ENCODE data around the gene PRR4.

Gene PRR4, protein sequence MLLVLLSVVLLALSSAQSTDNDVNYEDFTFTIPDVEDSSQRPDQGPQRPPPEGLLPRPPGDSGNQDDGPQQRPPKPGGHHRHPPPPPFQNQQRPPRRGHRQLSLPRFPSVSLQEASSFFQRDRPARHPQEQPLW

DNA sequence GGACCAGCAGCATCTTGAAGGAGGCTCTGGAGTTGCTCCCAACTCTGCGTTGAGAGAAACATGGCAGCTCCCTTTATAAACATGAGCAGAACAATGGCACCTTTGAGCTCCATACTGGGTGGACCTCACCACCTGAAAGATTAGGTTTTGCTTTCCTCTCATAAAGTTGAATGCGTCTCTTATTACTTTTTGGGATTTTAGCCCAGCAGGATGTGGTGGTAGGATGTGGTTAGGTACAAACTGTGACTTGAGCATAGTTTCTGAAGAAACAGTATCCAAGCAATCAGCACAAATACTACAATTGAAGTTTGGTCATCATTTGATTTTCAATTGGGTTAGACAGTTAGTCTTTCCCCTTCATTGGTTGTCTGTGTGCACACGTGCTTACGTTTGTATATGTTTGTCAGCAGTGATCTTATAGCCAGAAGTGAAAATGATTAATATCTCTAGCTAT lies at the start of gene PRR4:
Gene PRR4, minus strand, starts transcription at position 51 of the 454 bp plus-strand sequence. Its CDS starts 38 bp downstream, at position 13.
- intact Hi-C loops (cut with DNase I): no loop called here
- no peak for DNase-seq

DNA sequence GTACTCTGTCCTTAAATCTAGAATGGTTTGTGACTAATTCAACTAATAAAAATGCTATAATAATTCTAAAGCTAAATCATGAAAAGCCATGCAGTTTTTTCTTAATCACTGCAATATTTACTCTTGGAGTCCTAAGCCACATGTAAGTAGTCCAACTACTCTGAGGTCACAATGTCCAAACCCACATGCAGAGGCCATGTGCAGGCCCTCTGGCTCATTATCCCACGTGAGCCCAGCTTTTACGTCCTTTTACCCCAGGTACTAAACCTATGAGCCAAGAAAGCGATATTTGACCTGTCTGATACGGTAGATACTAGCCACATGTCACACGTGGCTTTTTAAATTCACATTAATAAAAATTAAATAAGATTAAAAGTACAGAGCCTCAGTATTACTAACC lies 47.6 kb upstream of the PRR4 start:
- no peak for DNase-seq
- intact Hi-C loops (cut with DNase I): no loop called here

DNA sequence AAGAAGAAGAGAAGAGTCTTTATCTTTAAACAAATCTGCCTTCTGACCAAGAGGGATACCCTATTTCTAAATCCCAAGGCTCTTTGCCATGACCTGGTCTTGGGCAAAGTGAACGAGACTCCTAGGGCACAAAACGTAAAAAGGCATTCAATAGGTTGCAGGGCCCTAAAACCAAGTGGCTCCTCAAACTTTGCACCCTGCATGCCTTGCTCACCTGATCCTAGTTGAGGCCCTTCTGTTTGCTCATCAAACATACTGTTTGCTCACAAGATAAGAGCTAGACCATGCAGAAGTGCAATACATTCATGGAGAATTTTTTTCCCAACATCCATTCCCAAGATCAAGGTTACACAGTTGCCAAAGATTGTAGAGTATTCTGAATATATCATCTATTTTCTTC lies 42.7 kb upstream of the PRR4 start:
- intact Hi-C loops (cut with DNase I): no loop called here
- DNase-seq: no peak

DNA sequence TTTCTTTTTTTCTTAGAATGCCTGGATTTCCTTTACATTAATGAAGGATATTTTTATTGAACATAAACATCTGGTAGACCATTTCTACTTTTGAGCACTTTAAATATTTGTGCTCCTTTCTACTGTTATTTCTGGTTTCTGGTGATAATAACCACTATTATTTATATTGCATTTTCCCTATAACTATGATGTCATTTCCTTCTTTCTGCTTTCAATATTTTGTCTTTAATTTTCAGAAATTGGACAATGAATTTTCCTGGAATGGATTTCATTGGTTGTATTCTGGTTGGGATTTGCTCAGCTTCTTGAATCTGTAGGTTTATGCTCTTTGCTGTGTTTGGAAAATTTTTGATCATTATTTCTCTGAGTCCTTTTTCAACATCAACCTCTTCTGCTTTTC lies 40.0 kb upstream of the PRR4 start:
- DNase-seq: no peak
- intact Hi-C loops (cut with DNase I): no loop called here

DNA sequence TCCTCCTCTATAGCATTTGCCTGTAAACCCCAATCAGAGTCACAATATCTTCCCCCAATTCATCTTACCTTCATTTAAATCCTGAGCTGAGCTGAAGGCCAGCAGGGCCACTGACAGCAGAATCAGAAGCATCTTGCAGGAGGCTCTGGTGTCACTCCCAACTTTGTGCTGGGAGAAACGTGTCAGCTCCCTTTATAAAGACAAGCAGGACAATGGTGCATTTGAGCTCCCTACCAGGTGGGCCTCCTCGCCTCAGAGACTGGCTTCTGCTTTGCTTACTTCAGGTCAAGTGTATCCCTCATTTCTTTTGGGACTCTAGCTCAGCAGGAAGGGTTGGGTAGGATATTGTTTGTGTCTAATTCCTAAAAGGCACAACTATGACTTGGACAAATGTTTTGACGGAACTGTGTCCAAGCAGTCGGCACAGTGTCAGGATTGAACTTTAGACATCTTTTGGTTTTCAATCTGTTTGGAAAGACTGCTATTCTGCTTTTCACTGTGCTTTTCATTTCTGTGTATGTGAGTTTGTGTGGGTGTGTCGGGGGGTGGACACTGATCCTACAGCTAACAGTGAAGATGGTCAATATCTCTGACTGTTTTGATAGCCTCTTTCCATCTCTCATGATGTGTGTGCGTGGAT lies 34.9 kb upstream of the PRR4 start, which contains the start of gene PRH1:
Gene PRH1, minus strand, starts transcription at position 170 of the 640 bp plus-strand sequence. Its CDS starts 38 bp downstream, at position 132.
- intact Hi-C loops (cut with DNase I): no loop called here
- DNase-seq: no peak

DNA sequence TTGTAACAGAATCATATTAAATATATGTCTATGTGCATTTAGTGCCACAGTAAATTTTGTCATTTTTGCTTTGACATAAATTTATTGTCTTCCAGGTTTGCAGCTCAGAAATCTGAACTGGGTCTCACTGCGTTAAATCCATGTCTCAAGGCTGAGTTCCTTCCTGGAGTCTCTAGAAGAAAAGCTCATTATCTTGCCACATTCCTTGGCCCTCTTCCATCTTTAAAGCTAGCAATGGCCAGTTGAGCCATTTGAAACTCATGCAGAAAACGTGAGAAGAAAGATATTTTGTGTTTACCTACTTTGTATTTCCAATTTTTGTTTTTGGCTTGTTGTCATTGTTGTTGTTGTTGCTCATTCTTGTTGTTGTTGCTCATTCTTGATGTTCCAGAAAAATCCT lies 24.1 kb upstream of the PRR4 start:
- intact Hi-C loops (cut with DNase I): no loop called here
- DNase-seq: no peak

DNA sequence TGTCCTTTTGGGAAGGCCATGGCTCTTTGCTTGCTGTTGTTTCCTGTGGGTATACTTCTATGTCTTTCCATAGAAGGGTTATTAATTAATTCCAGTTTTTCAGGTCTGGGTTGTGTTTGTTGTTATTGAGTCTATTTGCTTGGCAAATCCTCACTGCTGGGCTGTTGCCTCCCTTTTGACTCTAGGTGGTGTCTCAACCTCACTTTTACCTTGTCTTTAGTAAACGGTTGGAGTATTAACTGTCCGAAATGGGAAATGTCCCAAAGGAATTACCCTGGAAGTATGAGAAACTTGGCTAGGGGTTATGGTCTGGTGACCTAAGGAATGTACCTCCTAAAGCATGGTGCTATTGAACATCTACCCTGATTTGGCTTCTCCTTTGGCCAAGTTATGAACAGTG lies 18.1 kb upstream of the PRR4 start:
- intact Hi-C loops (cut with DNase I): no loop called here
- DNase-seq: no peak

DNA sequence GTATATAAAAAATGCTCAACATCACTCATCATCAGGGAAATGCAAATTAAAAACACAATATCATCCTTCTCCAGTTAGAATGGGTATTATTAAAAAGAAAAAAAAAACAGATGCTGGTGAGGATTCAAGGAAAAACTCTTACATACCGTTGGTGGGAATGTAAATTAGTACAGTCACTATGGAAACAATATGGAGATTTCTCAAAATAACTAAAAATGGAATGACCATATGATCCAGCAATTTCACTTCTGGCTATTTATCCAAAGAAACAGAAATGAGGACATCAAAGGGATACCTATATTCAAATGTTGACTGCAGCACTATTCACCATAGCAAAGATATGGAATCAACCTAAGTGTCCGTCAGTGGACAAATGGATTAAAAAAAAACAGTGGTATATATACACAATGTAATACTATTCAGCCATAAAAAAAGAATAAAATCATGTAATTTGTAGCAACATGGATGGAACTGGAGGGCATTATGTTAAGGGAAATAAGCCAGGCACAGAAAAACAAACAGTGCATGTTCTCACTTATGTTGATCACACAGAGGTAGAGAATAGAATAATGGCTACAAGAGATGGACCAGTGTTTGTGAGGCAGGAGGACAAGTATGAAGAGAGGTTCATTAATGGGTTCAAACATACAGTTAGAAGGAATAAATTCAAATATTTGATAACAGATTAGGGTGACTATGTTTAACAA lies 14.4 kb upstream of the PRR4 start:
- no peak for DNase-seq
- intact Hi-C loops (cut with DNase I): no loop called here

DNA sequence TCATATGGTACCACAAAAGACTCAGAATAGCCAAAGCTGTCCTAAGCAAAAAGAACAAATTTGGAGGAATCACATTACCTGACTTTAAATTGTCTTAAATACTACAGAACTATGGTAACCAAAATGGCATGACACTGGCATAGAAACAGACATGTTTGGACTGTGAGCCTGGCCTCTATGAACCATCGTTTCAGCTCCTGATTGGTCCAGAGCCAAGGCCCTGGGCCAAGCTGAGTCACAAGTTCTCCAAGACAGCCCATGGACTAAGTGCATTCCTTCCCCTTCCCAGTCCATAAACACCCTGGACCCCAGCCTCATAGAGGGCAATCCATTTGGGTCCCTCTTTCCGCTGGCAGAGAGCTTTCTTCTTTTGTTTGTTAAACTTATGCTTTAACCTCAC lies 12.1 kb upstream of the PRR4 start:
- intact Hi-C loops (cut with DNase I): no loop called here
- DNase-seq: no peak

DNA sequence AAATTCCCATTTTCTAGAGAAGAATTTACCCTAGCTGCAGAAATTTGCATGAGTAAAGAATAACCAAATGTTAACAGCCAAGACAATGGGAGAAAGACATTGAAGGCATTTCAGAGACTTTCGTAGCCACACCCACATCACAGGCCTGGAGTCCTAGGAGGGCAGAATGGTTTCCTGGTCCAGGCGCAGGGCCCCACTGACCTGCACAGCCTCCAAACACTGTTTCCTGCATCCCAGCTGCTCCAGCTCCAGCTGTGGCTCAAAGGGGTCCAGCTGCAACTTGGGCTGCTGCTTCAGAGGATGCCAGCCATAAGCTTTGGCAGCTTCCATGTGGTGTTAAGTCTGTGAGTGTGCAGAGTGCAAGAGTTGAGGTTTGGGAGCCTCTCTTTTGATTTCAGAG lies 6.5 kb upstream of the PRR4 start:
- intact Hi-C loops (cut with DNase I): no loop called here
- DNase-seq: no peak

DNA sequence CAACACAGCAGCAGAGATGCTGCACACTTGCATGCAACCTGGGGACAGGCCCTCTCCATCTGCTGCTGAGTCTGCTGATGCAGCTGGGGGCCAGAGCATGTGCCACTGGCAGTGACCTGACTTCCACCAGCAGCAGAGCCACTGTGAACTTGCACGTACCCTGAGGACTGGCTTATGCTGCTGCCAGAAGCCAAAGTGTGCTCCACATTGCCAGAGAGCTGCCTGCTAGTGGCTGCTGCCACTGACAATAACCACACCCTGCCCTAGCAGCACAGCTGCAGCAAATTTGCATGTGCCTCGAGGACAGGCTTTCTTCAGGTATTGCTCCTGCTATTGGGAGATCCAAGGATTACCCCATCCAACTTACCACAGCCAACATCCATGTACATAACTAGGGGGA lies 4.5 kb upstream of the PRR4 start:
- no peak for DNase-seq

DNA sequence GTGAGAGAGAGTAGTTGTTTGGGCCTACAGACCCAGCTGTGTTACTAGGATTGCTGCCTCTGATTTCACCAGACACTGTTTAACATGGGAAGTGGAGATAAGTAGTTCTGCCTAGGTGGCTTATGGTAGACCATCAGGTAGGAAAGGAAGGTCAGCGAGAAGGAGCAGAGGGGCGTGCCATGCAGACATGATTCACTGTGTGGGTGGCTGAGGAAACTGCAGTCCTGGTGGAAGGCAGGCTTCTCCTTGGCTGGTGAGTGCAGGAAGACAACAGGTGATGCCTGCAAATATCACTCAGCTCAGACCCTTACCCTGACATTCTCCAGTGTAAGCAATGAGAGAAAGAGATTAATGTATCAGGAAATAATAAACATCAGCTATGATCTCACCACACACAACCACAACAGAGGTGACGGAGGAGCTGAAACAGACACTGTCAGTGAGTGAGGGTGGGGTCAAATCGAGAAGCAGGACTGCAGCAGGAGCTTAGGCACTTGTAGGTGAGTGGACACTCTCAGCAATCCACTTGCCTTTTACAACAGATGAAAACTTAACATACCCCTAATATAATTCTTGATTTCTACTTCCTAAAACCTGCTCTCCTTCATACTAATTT lies 2.1 kb upstream of the PRR4 start:
- DNase-seq: no peak
- intact Hi-C loops (cut with DNase I): no loop called here

More for the DNA sequence above, 4.5 kb upstream of the PRR4 start:
- intact Hi-C loops (cut with DNase I): no loop called here

DNA sequence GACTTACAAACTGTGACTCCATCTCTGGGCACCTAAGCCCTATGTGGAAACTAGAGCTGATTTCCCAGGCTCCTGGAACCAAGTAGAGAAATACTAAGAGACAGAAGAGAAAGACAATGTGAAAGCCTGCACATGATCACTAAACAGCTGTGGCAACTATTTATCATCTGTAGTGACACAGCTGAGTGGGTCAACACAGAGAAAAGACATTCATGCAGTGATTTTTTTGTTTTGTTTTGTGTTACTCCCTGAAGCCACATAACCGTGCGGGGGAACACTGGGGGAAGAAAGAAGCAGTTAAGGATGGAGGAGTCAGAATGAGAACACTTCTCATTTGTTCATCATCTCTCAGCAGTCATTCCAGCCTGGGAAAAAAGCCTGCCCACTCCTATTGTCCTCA lies 1.5 kb downstream of the PRR4 start:
- intact Hi-C loops (cut with DNase I): no loop called here
- DNase-seq: no peak

DNA sequence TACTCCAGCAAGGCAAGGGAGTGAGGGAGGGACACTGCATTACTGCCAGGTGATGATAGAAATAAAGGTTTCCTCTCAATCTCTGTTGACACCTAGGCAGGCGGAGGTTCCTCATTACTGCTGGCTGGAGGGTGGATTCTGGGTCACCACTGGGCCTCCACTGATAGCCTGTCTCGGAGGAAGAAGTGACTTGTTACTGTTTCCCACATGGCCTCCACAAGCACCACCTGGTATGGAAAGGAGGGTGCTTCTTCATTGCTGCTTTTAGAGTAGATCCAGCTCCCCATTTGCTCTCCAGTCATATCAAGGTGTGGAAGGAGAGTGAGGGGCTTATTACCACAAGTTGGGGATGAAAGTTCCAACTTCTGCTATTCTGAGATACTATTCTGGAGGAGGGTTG lies 6.4 kb downstream of the PRR4 start:
- no peak for DNase-seq
- intact Hi-C loops (cut with DNase I): no loop called here

DNA sequence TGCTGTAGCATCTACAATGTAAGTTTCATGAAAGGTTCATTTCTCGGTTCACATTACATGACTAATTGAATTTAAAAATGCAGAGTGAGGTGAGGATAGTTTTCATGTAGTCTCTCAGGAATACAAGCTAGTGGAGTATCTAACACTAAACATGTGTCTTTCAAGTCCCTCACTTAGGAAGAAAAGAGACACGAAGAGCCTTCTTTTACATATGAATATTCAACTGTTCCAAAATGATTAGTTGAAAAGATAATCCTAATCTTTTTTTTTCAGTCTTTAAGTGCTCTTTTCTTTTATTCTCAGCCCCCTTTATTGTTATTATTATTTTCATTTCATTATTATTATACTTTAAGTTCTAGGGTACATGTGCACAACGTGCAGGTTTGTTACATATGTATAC lies 10.8 kb downstream of the PRR4 start:
- no peak for DNase-seq
- intact Hi-C loops (cut with DNase I): no loop called here

DNA sequence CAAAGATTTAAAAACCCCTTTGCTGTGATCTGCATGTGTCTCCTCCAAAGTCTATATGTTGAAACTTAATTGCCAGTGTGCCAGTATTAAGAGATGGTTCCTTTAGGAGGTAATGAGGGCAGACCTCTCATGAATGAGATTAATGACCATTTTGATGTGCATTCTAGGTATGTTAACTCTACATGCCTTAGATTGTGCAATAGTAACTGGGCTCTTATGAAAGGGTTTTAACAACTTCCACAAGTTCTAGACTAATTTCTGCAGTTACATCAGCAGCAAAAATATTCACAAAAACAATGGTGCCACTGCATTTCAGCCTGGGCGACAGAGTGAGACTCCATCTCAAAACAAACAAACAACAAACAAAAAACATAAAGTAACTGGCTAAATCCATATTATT lies 19.3 kb downstream of the PRR4 start:
- intact Hi-C loops (cut with DNase I): no loop called here

DNA sequence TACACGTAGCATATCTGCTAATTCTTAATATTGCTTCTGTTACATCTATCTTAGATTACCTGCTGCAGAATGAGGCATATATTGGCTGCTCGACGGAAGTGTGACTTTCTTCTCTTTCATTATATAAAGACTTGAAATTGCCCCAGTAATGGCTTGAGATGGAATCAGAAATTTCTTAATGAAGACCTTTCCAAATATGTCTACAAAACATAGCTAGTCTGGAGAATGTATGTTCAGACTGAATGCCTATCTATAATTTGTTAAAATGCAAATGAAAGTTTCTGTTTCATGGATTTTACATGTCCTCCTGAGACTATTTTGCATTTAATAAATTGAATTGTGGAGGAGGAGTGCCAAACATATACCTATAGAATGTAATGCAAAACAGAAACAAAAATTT lies 23.0 kb downstream of the PRR4 start, which contains the start of gene TAS2R10:
Gene TAS2R10, minus strand, starts transcription at position 101 of the 400 bp plus-strand sequence. Its CDS starts 89 bp downstream, at position 12.
- intact Hi-C loops (cut with DNase I): no loop called here

More for the DNA sequence above, 19.3 kb downstream of the PRR4 start:
- DNase-seq: no peak

DNA sequence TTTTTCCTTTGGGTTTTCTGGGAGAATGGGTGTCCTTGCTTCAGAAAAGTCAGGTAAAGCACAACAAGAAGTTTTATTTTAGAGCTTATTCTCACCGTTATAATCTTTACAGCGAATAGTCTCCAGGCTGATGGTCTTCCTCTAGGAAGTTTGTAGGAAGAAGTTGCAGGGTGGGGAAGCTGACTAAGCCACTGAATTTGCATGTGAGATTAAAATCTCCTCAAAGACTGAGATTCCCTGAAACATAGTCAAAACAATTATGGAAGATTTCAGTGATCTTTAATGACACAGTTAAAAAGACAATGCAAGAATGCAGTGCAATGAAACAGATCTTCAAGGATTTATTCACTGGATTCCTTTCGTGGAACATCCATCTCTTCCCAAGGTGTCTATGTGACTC lies 24.3 kb downstream of the PRR4 start:
- intact Hi-C loops (cut with DNase I): no loop called here
- DNase-seq: no peak

More for the DNA sequence above, 23.0 kb downstream of the PRR4 start, which contains the start of gene TAS2R10:
- no peak for DNase-seq

DNA sequence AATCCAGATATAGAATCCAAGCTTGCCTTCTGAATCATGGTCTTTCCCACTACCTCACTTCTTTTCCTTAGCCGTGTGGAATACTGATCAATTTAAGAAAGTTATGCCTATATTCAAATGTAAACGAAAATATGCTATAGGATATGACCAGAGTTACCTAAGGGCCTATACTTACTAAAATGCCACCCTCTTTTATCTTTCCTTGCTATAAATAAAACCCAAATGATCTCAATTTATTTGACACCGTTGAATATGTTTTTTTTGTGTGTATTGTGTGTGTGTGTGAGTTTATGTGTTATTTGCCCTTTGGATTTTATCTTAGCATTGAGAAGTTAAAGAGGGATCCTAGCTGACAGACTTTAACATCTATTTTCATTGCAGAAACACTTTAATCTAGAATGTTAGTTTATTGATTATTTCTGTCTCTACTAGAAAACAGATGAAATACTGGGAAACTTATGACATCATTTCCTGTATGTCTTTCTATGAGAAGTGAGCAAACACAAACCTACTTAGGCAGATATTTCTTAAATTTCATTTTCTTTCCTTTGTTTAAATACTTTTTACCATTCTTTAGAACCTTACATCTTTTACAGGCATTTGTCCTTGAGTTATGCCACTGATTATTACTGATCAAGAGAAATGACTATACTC lies 37.3 kb downstream of the PRR4 start:
- no peak for DNase-seq
- intact Hi-C loops (cut with DNase I): no loop called here

DNA sequence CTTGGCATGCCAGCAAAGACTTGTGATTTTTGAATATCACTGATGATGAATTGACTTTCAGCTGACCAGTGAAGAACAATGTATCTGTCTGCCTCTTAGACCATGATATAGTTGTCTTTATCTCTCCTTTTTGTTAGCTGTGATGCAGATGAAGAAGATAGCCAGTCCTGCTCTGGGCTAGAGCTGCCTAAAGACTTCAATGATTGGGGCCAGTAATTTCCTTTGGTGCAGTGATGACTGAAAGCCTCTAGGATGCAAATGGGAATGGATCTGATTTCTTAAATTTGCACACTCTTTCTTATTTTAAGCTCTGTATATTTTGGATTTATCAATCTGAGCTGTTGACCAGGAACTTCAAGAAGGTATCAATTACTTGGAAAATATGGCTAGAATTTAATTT lies 39.2 kb downstream of the PRR4 start, which contains the start of gene TAS2R9:
Gene TAS2R9, minus strand, starts transcription at position 101 of the 400 bp plus-strand sequence. Its CDS starts 93 bp downstream, at position 8.
- DNase-seq: no peak
- intact Hi-C loops (cut with DNase I): no loop called here
